GM21381 (cell line): ENCODE measurements around the gene HTR7.
"Not testable (repeated sequence)": the region's sequence is repeated elsewhere in the genome, so short reads cannot be mapped to it uniquely, and the experiment has no call there.

Experiments
- ATAC-seq: cut with Tn5 transposase; IDR thresholded peaks from one replicate; pipeline ENCODE4 v1.9.1; 2021; ENCODE audit warnings: mild to moderate bottlenecking, moderate library complexity; ENCODE audit not compliant: unreplicated experiment

HTR7 gene

GRCh38 chr10:90859321-90859751, 1.5 kb upstream of the HTR7 start:
- ATAC-seq = no peak

GRCh38 chr10:90858461-90858968, 676 bp upstream of the HTR7 start:
- ATAC-seq = no peak

- no peak for ATAC-seq
Observed at GRCh38 chr10:90856964-90857634, 740 bp downstream of the HTR7 start.

DNA sequence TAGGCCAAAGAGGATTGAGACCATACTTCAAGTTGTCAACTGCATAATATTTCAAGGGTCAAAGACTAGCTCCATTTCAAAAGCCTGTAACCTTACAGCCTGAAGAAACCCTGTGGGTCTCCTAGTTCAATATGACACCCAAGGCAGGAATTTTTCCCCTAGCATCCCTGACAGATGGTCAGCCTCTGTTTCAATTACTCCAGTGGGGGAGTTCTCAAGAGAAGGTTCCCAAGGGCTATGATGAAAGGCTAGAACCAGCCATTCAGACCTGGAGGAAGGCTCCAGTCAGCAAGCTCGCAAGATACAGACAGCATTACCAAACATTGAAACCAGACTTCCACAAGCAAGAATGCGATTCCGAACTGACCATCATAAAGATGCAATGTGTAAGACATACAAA, 1.6 kb downstream of the HTR7 start:
- no peak for ATAC-seq

DNA sequence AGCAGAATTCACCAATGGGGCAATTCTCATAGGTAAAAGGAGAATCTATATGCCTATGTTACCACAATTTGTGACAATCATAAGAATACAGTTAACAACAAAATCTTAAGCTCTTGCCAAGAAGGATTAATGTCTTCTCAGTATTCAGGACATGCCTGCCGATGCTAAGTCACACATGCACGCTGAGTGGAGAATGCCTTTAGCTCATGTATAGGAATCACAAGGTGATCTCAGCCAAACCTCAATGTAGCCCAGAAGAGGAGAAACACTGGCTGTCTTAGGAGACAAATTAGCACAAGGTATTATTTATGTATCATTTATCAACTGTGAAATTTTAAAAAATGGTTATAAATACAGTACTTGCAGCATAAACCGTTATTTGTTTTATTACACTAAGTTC, 2.7 kb downstream of the HTR7 start:
- ATAC-seq = no peak

- no peak for ATAC-seq
Observed at GRCh38 chr10:90849956-90850749, 7.7 kb downstream of the HTR7 start.

DNA sequence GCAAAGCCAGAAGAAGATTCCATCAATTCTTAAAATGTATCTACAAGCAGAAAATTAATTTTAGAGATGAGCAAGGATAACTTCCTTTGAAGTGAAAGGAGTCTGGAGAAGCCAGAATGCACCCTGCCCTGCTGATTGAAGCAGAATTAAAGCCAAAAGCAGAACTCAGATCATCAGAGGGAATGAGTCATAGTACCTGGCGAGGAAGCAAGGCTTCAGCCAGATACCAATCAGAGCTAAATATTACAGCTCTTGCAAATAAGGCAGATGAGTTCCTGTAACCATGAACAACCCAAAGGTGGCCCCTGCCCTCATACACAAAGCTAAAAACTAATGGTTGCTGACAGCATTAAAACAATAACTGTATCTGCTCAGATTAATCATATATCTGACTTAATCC, 10.4 kb downstream of the HTR7 start:
- ATAC-seq = no peak

DNA sequence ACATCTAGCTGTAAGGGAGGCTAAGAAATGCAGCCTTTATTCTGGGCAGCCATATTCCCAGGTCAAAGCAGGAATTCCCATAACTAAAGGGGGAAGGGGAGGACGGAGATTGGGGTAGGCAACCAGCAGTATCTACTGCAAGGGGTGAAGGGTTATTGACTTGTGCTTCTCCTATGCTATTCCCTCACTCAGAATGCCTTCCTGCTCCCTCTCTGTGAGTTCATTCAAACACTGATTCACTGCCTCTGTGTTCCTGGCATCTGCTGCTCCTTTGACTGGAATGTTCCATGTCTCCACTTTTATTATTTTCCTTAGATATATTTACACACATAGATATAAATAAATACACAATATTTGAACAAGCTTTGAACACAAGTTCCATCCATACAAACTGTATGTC, 11.1 kb downstream of the HTR7 start:
- ATAC-seq = no peak

DNA sequence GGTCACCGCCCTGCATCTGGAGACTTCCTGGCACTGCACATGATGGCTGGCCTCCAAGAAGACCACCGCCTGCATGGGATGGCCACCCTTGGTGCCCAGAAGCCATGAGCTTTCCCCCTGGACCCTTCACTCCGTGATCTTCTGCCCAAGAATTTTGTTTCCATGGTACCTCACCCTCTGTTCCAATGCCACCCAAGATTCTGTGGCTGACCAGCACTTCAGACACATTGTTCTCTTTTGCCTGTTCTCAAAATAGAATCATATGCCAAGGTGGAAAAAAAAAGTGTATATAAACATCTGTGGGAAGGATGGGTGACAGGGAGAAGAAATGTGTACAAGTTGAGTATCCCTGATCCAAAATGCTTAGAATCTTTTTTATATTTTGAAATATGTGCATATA, 12.1 kb downstream of the HTR7 start:
- ATAC-seq = no peak

- no peak for ATAC-seq
Observed at GRCh38 chr10:90842725-90843124, 15.1 kb downstream of the HTR7 start.

DNA sequence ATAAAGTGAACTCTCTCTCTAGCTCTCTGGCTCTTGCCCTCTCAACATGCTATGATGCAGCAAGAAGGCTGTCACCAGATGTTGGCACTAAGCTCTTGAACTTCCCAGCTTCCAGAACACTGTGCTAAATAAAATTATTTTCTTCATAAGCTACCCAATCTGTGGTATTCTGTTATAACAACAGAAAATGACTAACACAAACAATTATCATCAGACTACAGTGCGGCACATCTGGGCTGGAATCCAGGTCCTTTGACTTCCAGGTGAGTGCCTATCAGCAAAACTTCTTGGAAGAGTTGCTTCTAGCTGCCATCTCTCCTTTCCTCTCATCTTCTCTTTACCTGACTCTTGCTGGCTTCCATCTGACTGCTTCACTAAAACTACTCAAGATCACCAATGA, 20.4 kb downstream of the HTR7 start:
- ATAC-seq = no peak

DNA sequence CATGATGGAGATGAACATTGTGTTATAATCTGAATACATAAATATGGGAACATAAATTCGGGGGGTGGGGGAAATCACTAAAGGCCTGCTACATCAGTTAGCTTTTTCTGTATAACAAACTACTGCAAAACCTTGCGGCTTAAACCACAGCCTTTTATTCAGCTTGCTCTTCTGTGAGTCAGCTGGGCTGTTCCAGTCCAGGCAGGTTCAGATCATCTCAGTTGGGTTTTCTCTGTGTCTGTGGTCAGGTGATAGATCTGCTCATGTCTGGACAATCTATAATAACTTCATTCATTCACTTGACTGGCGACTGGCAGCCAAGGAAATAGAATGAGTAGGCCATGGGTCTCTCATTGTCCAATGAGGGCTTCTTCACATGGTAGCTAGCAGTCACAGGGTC, 23.5 kb downstream of the HTR7 start:
- ATAC-seq = no peak

- ATAC-seq = no peak
Observed at GRCh38 chr10:90832111-90832510, 25.7 kb downstream of the HTR7 start.

- no peak for ATAC-seq
Observed at GRCh38 chr10:90822508-90822907, 35.3 kb downstream of the HTR7 start.

- not testable (repeated sequence) for ATAC-seq
Observed at GRCh38 chr10:90821864-90822263, 36.0 kb downstream of the HTR7 start.

DNA sequence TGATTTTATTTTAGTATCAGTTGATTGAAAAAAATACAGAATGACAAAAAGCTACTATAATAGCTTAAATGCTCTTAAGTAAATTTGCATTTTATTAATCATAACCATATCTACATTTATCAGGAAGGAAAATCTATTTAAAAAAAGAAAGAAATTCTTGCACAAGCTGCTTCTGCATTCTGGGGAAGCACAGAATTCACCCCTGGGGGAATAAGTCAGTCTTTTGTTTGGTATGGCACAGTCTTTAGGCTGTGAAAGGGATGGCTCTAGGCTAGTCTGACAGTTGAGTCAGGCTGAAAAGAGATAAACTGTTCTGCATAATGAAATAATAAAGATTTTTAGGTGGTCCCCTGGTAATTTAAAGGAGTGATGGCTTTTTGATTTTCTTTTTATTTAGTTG, 37.9 kb downstream of the HTR7 start:
- no peak for ATAC-seq

DNA sequence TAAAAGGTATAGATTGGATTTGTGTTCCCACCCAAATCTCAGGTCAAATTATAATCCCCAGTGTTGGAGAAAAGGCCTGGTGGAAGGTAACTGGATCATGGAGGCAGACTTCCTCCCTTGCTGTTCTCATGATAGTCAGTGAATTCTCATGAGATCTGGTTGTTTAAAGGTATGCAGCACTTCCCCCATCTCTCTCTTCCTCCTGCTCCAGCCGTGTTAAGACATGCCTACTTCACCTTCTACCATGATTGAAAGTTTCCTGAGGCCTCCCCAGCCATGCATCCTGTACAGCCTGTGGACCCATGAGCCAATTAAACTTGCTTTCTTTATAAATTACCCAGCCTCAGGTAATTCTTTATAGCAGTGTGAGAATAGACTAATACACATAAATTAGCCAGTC, 39.1 kb downstream of the HTR7 start:
- ATAC-seq = no peak

DNA sequence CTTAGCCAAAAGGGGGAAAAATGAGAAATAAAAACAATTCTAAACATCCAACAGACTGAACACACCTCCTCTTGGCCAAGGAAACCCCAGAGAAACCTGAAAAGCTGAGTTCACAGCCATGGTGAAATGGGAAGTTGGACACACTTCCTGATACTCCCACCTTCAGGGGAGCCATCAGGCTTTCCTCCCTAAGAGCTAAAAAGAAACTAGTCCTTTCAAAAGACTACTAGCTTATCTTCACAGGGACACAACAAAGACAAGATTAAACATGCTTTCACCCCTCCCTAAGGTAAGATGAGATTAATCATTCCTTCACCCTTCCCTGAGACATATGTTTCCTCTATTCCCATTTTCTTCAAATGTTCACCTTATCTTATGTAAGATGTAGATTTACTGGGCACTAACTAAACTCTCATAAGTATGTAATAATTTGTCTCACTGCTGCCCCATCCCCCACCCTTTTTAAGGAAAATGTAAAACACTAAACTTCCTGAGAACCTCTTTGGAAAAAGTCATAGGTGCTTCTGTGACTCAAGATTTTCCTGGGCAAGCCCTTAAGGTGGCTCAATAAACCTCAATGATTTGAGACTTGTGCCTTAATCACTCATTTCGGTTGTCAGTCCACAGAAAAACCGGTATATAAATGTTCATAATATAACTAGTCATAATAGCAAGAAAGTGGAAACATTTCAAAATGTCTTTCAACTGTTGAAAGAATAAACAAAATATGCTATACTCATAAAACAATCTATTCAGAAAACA, 40.5 kb downstream of the HTR7 start:
- ATAC-seq = no peak

- ATAC-seq = no peak
Observed at GRCh38 chr10:90816466-90816865, 41.4 kb downstream of the HTR7 start.

DNA sequence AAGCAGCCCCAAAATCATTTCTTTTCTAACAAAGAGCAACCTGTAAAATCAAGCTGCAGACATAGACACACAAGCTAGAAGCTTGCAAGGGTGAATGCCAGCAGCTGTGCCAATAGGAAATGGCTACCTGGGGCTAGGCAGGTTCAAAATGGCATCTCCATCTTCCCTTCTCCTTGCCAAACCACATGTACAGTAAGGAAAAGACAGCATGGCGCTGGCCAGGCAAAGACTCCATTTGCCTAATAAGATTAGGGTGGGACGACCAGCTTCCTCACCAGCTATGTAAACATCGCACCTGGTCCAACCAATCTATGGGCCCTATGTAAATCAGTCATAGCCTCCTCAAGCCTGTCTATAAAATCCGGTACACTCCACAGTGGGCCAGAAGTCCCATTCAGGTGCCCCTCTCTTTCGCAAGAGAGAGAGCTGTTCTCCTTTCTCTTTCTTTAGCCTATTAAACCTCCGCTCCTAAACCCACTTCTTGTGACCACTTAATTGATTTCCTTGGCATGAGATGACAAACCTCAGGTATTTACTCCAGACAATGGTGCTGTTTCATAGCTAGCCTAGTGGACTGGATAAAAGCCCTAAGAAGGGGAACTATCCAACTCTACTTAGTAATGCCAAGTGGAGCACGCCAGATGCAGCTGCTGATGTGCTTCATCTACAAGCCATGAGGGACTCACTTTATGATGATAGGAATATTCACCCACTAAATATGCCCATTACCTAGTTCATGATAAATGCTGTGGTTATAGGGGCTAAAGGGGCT, 44.1 kb downstream of the HTR7 start:
- no peak for ATAC-seq

GRCh38 chr10:90807106-90807505, 50.7 kb downstream of the HTR7 start:
- not testable (repeated sequence) for ATAC-seq
